SKM-1 treated with dmso at 0.1 percent for 144 hours (cell line): Measurements from ENCODE around the gene FKRP.

Experiments
- DNase-seq: peaks from one replicate; lab custom pipeline; 2025; ENCODE audit not compliant: unreplicated experiment; lab: John Stamatoyannopoulos, UW

The FKRP gene

DNA sequence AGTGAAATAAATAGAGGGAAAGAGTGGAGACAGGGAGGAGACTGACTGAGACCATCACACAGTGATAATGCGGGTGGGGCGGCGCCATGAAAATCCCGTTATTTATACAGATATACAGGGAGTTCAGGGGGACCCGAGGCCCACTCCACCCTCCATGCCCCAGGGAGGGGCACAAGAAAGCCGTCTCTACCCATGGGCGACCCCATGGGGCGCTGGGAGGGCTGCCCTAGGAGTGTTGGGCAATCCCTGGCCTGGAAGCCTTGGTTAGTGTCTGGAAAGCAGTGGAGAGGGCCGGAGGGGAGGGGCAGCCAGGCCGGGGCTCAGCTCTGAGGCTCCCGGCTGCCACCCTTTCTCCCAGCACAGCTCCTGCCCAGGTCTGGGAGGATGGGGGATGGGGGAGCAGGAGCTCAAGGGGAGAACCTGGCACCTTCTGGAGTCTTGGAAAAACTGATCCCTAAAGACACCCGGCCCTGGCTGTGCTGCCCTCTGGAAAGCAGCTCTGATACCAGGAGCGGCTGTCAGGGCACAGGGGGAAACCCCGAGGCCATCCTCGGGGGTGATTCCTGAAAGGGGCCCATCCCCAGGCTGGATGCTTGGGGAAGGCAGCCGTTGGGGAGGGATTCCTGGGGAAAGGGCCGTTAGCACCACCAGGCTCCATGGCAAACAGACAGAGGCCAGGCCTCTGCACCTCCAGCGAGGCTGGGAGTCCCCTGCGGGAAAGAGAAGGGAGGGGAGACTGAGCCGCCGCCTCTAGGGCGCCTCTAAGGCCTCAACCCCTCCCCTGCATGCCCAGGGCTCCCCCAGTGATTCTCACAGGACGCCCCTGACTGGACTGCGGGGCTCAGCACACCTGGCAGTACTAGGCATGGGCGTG is 26.0 kb upstream of the FKRP start:
- DNase-seq = no peak

- DNase-seq = no peak
Measured at GRCh38 chr19:46720503-46721239, 25.2 kb upstream of the FKRP start.

DNA sequence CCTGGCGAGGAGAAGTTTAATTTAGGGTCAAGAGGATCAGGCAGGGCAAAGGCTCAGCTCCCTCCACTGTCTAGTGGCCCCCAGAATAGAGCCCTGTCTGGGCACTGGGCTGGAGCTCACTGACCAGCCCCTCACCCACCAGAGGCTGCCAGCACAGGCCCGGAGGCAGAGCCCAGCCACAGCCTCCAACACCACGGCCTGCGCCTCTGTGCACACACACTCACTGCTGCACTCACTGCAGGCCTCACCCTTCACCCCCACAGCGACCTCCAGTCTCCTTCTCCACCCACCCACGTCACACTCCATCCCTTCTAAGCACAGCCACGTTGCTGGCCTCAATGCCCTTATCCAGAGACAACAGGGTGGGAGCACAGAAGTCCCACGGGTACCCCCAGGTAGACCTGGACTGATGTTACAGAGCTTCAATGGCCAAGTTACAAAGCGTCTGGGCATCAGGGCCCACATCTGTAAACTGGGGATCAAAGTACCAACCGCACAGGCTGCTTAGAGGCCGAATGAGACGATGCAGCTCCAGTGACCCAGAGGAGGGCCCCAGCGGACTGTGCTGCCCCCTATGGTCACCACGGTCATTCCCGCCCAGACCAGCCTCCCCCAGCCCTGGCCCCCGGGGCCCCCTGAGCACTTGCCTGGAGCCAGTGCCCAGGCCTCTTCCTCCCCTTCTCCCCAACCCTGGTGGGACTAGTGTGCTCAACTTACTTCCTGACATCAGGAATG is 24.4 kb upstream of the FKRP start:
- DNase-seq = no peak

DNA sequence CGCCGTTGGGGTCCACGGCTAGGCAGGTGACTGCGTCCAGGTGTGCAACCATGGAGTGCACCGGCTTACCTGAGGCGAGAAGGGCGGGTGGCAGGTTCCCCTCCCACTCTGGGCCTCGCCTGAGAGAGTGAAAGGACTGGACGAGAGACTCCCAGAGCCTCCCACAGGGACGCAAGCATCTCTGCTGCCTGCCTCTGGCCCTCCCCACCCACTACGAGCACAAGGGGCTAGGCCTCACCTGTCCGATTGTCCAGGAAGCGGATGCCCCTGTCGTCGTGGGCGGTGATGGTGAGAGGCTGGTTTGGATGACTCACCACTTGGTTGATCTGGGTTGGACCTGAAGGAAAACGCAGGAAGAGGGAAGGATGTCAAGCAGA is 23.9 kb upstream of the FKRP start:
- no peak for DNase-seq

DNA sequence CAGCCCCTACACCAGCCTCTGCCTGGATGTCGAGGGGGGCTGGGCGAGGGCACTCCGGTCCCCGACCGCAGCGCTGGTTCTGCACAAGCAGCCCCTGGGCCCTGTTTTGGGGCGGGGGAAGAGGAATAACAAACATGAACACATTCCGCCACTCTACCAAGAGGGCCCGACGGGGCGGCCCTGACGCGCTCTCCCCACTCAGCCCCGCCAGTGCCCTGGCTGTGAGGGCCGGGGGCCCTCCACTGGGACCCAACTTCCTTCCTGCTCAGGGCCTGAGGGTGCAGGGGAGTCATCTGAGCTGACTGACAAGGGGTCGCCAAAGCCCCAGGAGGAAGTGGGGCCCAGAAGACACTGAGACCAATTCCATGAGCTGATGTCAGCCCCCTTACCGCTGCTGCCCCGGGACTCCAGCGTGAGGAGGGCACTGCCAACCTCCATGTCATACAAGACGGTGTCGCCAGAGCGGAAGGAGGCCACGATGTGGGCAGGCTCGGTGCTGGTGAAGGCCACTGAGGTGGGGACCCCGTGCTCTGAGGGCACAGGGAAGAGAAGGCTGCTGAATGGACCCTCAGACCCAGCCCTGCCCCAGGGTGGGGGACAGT is 23.3 kb upstream of the FKRP start:
- no peak for DNase-seq

- no peak for DNase-seq
Measured at GRCh38 chr19:46723023-46723461, 22.8 kb upstream of the FKRP start.

GRCh38 chr19:46723471-46723870 is 22.4 kb upstream of the FKRP start:
- DNase-seq = no peak

GRCh38 chr19:46724468-46724867 is 21.4 kb upstream of the FKRP start:
- DNase-seq = no peak

- DNase-seq = no peak
Measured at GRCh38 chr19:46725036-46725820, 20.6 kb upstream of the FKRP start.

GRCh38 chr19:46725859-46726393 is 19.9 kb upstream of the FKRP start:
- DNase-seq = no peak

DNA sequence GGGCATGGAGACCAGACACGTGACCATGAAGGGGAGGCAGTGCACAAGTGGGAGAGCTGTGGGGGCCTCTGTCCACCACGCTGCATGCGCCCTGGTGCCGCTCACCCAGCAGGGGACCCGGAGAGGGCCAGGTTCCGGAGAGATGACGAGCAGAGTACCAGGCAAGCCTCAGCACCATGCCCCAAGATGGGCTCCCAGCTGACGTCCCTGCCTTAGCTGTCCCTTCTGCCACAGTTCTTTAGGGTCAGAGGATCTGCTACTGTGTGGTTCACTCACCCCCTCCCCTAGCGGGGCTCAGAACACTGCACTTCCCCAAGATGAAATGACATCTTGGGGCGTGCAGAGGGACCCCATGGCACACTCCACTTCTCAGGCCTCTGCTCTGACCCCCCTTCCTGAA is 19.3 kb upstream of the FKRP start:
- no peak for DNase-seq

DNA sequence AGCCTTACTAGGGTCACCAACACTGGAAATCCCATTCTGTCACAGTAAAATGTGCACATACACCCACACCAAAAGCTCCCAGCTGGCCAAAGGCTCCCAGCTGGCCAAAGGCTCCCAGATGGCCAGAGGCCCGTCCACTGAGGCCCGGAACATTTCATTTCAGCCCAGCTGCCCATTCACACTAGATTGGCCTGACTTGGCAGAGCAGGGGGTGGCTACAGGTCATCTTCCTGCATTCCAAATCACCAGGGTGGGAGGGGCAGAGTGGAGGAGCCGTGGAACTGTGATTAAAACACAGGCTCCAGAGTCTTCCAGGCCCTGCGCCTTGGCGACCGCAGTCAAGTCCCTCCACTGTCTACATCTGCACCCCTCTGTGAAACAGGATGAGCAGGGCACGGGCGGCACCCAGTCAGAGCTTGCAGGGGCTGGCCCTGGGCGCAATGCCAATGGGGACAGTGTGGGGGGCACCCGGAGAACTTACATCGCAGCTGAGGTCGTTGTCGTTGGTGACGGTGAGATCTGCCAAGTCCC is 18.8 kb upstream of the FKRP start:
- DNase-seq = no peak

GRCh38 chr19:46727757-46728156 is 18.1 kb upstream of the FKRP start:
- no peak for DNase-seq

DNA sequence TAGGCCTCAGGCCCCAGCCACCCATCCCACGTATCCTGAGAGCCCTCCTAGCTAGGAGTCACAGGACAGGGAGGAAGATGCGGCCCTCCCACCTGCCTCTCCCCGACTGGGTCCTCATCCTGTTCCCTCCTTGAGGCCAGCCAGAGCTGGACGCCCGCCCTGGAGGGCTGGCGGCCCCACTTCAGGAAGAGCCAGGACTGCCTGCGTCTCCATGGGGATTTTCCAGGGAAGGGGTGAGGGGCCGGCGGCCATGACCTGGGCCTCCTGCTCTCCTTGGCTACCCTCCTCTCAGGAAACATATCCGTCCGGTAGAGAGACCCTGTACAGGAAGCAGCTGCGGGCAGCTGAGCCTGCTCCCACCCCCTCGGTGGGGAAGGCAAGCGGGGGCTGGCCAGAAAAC is 17.6 kb upstream of the FKRP start:
- DNase-seq = no peak

DNA sequence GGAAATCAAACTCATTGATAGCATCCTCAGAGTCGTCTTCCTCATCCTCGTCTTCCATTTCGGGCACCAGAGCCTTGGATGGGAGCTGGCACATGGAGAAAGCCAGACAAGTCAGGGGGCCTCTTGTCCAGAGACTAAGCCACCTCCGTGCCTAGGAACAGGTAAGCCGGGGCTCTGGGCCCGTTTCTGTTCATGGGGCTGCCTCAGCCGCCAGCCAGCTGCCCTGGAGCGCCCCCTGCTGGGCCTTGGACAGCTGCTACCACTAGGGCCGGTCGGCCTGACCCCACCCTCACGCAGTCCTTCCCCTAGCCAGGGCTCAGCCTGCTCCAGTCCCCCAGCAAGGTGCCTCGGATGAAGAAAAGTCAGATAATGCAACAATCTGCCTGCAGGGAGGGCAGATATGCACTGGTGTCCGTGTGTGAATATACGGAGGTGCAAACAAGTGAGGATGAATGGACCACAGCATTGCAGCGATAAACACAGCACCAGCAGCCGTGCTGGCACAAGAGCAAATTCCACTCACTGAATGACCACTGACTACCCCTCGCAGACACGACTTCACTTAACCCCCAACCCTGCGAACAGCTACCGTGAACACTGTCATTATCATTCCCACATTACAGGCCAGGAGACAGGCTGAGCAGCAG is 17.0 kb upstream of the FKRP start:
- no peak for DNase-seq

GRCh38 chr19:46729696-46730095 is 16.2 kb upstream of the FKRP start:
- DNase-seq = no peak

- DNase-seq = no peak
Measured at GRCh38 chr19:46730187-46730586, 15.7 kb upstream of the FKRP start.

- no peak for DNase-seq
Measured at GRCh38 chr19:46730595-46730994, 15.3 kb upstream of the FKRP start.

- peak; percentile 64 for DNase-seq
Measured at GRCh38 chr19:46731007-46731501, 14.8 kb upstream of the FKRP start.
